ENCODE data around the gene CACHD1.
A peak's percentile ranks its signal among the peaks of the same experiment; 100 is the strongest.

Gene CACHD1

GRCh38 chr1:64474133-64474532 is 4.2 kb downstream of the CACHD1 start:
- FAIRE-seq: no peak

GRCh38 chr1:64474665-64475439 is 4.9 kb downstream of the CACHD1 start:
- no peak for FAIRE-seq

- no peak for FAIRE-seq
Observed at GRCh38 chr1:64476251-64476952, 6.5 kb downstream of the CACHD1 start.

- no peak for FAIRE-seq
Observed at GRCh38 chr1:64478594-64479470, 8.9 kb downstream of the CACHD1 start.

GRCh38 chr1:64479874-64480273 is 9.9 kb downstream of the CACHD1 start:
- no peak for FAIRE-seq

- no peak for FAIRE-seq
Observed at GRCh38 chr1:64480999-64481772, 11.3 kb downstream of the CACHD1 start.

GRCh38 chr1:64482128-64482527 is 12.2 kb downstream of the CACHD1 start:
- no peak for FAIRE-seq

- no peak for FAIRE-seq
Observed at GRCh38 chr1:64482720-64483119, 12.8 kb downstream of the CACHD1 start.

- FAIRE-seq: no peak
Observed at GRCh38 chr1:64483731-64484414, 13.9 kb downstream of the CACHD1 start.

GRCh38 chr1:64484651-64485050 is 14.7 kb downstream of the CACHD1 start:
- peak; percentile 23 for FAIRE-seq

GRCh38 chr1:64486193-64486592 is 16.3 kb downstream of the CACHD1 start:
- FAIRE-seq: no peak

- no peak for FAIRE-seq
Observed at GRCh38 chr1:64487061-64487460, 17.1 kb downstream of the CACHD1 start.

- FAIRE-seq: no peak
Observed at GRCh38 chr1:64488862-64489261, 18.9 kb downstream of the CACHD1 start.

- no peak for FAIRE-seq
Observed at GRCh38 chr1:64489707-64490106, 19.8 kb downstream of the CACHD1 start.

- no peak for FAIRE-seq
Observed at GRCh38 chr1:64490213-64490818, 20.4 kb downstream of the CACHD1 start.

GRCh38 chr1:64492424-64492823 is 22.5 kb downstream of the CACHD1 start:
- no peak for FAIRE-seq

- no peak for FAIRE-seq
Observed at GRCh38 chr1:64493831-64494230, 23.9 kb downstream of the CACHD1 start.

GRCh38 chr1:64494659-64495058 is 24.7 kb downstream of the CACHD1 start:
- no peak for FAIRE-seq

GRCh38 chr1:64495878-64496277 is 25.9 kb downstream of the CACHD1 start:
- FAIRE-seq: no peak

- no peak for FAIRE-seq
Observed at GRCh38 chr1:64496606-64497005, 26.7 kb downstream of the CACHD1 start.

Data from endometrium (tissue), 2 donors.